ENCODE data around the gene EIF4E2.
A peak's percentile ranks its signal among the peaks of the same experiment; 100 is the strongest.

EIF4E2 gene

GRCh38 chr2:232610081-232610480 lies 59.6 kb downstream of the EIF4E2 start:
- Histone ChIP-seq H3K9ac (ENCODE audit: low read length) (no peak overlapping the region), H3K23ac (ENCODE audit: low read length in 2 of 2) (no peak overlapping the region), H2BK15ac (ENCODE audit: low read depth, poor library complexity, severe bottlenecking) (no peak overlapping the region), H2AK5ac (ENCODE audit: low read length, severe bottlenecking) (no peak overlapping the region), H3K4me1 (ENCODE audit: control insufficient read depth, insufficient read depth, low read depth, low read length) (peaks cover 11% of the 10 kb centered on the region), H4K91ac (ENCODE audit: low read length) (no peak overlapping the region), H3K14ac (ENCODE audit: low read length in 2 of 2) (no peak overlapping the region), H2BK120ac (ENCODE audit: low read depth, low read length) (no peak overlapping the region), H3K36me3 (ENCODE audit: control insufficient read depth in 1 of 2, insufficient read depth in 2 of 2, low read depth in 1 of 2, low read length in 2 of 2) (no peaks in the 10 kb centered on the region), H2BK5ac (ENCODE audit: low read depth, low read length, poor library complexity, severe bottlenecking) (no peak overlapping the region), H3K18ac (ENCODE audit: low read depth in 1 of 2, low read length in 2 of 2) (no peak overlapping the region), H3K9me3 (ENCODE audit: control insufficient read depth, low read length) (no peaks in the 10 kb centered on the region), H3K4me2 (ENCODE audit: low read length, poor library complexity, severe bottlenecking) (no peak overlapping the region), H4K8ac (ENCODE audit: low read length) (no peak overlapping the region), H2AFZ (ENCODE audit: low read depth, low read length) (no peak overlapping the region), H3K27ac (ENCODE audit: low read length, poor library complexity, severe bottlenecking) (no peak overlapping the region), H3K79me1 (replicated peaks; ENCODE audit: low read length, poor library complexity, severe bottlenecking) (no peaks in the 10 kb centered on the region), H2BK12ac (ENCODE audit: low read length in 2 of 2) (no peak overlapping the region), H3K4me3 (ENCODE audit: insufficient read depth in 1 of 2, low read depth in 1 of 2, low read length in 2 of 2) (no peak overlapping the region), H3K4ac (ENCODE audit: low read depth in 1 of 2, low read length in 2 of 2) (no peak overlapping the region), H3K27me3 (ENCODE audit: control insufficient read depth in 1 of 2, insufficient read depth in 1 of 2, low read length in 2 of 2) (no peaks in the 10 kb centered on the region)
- DNase-seq = no peak
- WGBS = 75% methylated on average over 3 of the region's 3 CpGs

DNA sequence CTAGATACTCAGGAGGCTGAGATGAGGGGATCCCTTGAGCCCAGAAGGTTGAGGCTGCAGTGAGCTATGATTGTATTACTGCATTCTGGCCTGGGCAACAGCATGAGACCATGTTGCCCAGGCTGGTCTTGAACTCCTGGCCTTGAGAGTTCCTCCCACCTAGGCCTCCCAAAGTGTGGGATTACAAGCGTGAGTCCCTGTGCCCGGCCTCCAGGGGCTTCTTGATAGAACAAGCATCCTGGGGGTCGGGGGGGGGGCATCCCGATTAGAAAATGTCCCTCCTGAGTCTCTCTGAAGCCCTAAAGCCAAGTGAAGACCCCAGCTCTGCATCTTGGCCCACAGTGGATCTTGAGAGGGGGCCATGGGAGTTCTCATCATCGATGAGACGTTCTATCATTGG lies 60.6 kb downstream of the EIF4E2 start:
- WGBS = 78% methylated on average over 6 of the region's 6 CpGs

DNA sequence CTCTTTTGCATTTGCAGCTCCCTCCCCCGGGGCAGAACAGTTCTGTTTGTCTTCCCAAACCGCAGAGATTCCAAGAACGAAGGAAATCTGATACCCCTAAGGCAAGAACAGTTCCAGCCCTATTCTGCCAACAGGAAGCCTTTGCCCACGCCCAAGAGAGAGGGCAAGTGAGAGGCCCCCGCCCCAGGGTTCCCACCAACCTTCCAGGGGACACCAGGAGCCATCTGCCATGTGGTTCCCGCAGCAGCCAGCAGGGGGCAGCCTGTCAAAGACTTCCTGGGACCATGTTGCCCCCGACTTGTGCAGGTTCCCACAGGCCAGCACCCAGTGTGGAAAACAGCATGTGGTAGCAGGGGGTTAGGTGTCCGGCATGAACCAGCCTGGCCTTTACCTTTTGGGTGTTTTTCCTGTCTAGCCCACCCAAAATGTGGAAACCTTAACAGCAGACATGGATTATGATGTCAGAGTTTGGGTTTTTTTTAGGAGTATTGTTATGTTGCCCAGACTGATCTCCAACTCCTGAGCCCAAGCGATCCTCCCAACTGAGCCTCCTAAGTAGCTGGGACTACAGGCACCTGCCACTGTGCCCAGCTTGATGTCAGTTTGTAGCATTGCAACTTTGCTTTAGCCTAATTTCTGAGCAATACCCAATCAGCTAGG lies 61.2 kb downstream of the EIF4E2 start:
- no peak overlapping the region for H3K14ac ChIP-seq (ENCODE audit: low read length in 2 of 2)
- no peak overlapping the region for H3K4me3 ChIP-seq (ENCODE audit: insufficient read depth in 1 of 2, low read depth in 1 of 2, low read length in 2 of 2)
- DNase-seq = peak; percentile 45
- H3K36me3 ChIP-seq (ENCODE audit: control insufficient read depth in 1 of 2, insufficient read depth in 2 of 2, low read depth in 1 of 2, low read length in 2 of 2) = no peaks in the 10 kb centered on the region
- H3K9me3 ChIP-seq (ENCODE audit: control insufficient read depth, low read length) = no peaks in the 10 kb centered on the region
- no peaks in the 10 kb centered on the region for H3K79me1 ChIP-seq (replicated peaks; ENCODE audit: low read length, poor library complexity, severe bottlenecking)
- H3K4me2 ChIP-seq (ENCODE audit: low read length, poor library complexity, severe bottlenecking) = no peak overlapping the region
- H2BK120ac ChIP-seq (ENCODE audit: low read depth, low read length) = no peak overlapping the region
- no peak overlapping the region for H2BK12ac ChIP-seq (ENCODE audit: low read length in 2 of 2)
- no peak overlapping the region for H4K91ac ChIP-seq (ENCODE audit: low read length)
- no peak overlapping the region for H3K9ac ChIP-seq (ENCODE audit: low read length)
- no peak overlapping the region for H3K23ac ChIP-seq (ENCODE audit: low read length in 2 of 2)
- peak overlapping the region; percentile 27 for H4K8ac ChIP-seq (ENCODE audit: low read length)
- peaks cover 8% of the 10 kb centered on the region for H3K4me1 ChIP-seq (ENCODE audit: control insufficient read depth, insufficient read depth, low read depth, low read length)
- 43% methylated on average over 9 of the region's 9 CpGs for WGBS
- no peak overlapping the region for H3K4ac ChIP-seq (ENCODE audit: low read depth in 1 of 2, low read length in 2 of 2)
- H2AFZ ChIP-seq (ENCODE audit: low read depth, low read length) = no peak overlapping the region
- no peak overlapping the region for H2BK15ac ChIP-seq (ENCODE audit: low read depth, poor library complexity, severe bottlenecking)
- H3K27me3 ChIP-seq (ENCODE audit: control insufficient read depth in 1 of 2, insufficient read depth in 1 of 2, low read length in 2 of 2) = peaks cover 0 to 2% of the 10 kb centered on the region in 2 experiments
- no peak overlapping the region for H2BK5ac ChIP-seq (ENCODE audit: low read depth, low read length, poor library complexity, severe bottlenecking)
- no peak overlapping the region for H2AK5ac ChIP-seq (ENCODE audit: low read length, severe bottlenecking)
- no peak overlapping the region for H3K18ac ChIP-seq (ENCODE audit: low read depth in 1 of 2, low read length in 2 of 2)
- no peak overlapping the region for H3K27ac ChIP-seq (ENCODE audit: low read length, poor library complexity, severe bottlenecking)

More for the DNA sequence above, 60.6 kb downstream of the EIF4E2 start:
- H3K4me1 ChIP-seq (ENCODE audit: control insufficient read depth, insufficient read depth, low read depth, low read length) = peaks cover 11% of the 10 kb centered on the region
- H3K14ac ChIP-seq (ENCODE audit: low read length in 2 of 2) = no peak overlapping the region
- H3K18ac ChIP-seq (ENCODE audit: low read depth in 1 of 2, low read length in 2 of 2) = peak overlapping the region in 1 of 2 experiments; percentile 18
- no peak overlapping the region for H4K8ac ChIP-seq (ENCODE audit: low read length)
- H3K36me3 ChIP-seq (ENCODE audit: control insufficient read depth in 1 of 2, insufficient read depth in 2 of 2, low read depth in 1 of 2, low read length in 2 of 2) = no peaks in the 10 kb centered on the region
- H3K4ac ChIP-seq (ENCODE audit: low read depth in 1 of 2, low read length in 2 of 2) = no peak overlapping the region
- no peak overlapping the region for H2BK12ac ChIP-seq (ENCODE audit: low read length in 2 of 2)
- H3K9me3 ChIP-seq (ENCODE audit: control insufficient read depth, low read length) = no peaks in the 10 kb centered on the region
- no peak overlapping the region for H2BK120ac ChIP-seq (ENCODE audit: low read depth, low read length)
- H3K4me2 ChIP-seq (ENCODE audit: low read length, poor library complexity, severe bottlenecking) = no peak overlapping the region
- H2BK5ac ChIP-seq (ENCODE audit: low read depth, low read length, poor library complexity, severe bottlenecking) = no peak overlapping the region
- no peak overlapping the region for H3K4me3 ChIP-seq (ENCODE audit: insufficient read depth in 1 of 2, low read depth in 1 of 2, low read length in 2 of 2)
- no peak for DNase-seq
- H3K27me3 ChIP-seq (ENCODE audit: control insufficient read depth in 1 of 2, insufficient read depth in 1 of 2, low read length in 2 of 2) = peaks cover 0 to 2% of the 10 kb centered on the region in 2 experiments
- H4K91ac ChIP-seq (ENCODE audit: low read length) = no peak overlapping the region
- no peaks in the 10 kb centered on the region for H3K79me1 ChIP-seq (replicated peaks; ENCODE audit: low read length, poor library complexity, severe bottlenecking)
- no peak overlapping the region for H3K27ac ChIP-seq (ENCODE audit: low read length, poor library complexity, severe bottlenecking)
- H3K9ac ChIP-seq (ENCODE audit: low read length) = no peak overlapping the region
- no peak overlapping the region for H2AFZ ChIP-seq (ENCODE audit: low read depth, low read length)
- no peak overlapping the region for H2AK5ac ChIP-seq (ENCODE audit: low read length, severe bottlenecking)
- H3K23ac ChIP-seq (ENCODE audit: low read length in 2 of 2) = no peak overlapping the region
- no peak overlapping the region for H2BK15ac ChIP-seq (ENCODE audit: low read depth, poor library complexity, severe bottlenecking)

DNA sequence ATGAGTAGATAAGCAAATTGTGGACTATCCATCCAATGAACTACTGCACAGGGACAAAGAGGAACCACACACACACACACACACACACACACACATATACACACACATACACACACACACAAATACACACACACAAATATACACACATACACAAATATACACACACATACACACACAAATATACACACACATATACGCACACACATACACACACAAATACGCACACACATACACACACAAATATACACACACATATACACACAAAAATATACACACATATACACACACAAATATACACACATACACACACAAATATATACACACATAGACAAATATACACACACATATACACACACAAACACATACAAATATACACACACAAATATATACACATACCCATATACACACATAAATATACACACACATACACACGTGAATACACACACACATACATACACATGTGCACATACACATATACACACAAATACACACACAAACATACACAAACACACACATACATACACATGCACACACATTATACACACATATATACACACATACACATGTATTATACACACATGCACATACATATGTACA lies 63.1 kb downstream of the EIF4E2 start:
- no peak overlapping the region for H3K23ac ChIP-seq (ENCODE audit: low read length in 2 of 2)
- H2AK5ac ChIP-seq (ENCODE audit: low read length, severe bottlenecking) = no peak overlapping the region
- no peak overlapping the region for H3K18ac ChIP-seq (ENCODE audit: low read depth in 1 of 2, low read length in 2 of 2)
- H2BK120ac ChIP-seq (ENCODE audit: low read depth, low read length) = no peak overlapping the region
- H3K4me1 ChIP-seq (ENCODE audit: control insufficient read depth, insufficient read depth, low read depth, low read length) = peaks cover 8% of the 10 kb centered on the region
- H4K8ac ChIP-seq (ENCODE audit: low read length) = no peak overlapping the region
- H3K9me3 ChIP-seq (ENCODE audit: control insufficient read depth, low read length) = no peaks in the 10 kb centered on the region
- H4K91ac ChIP-seq (ENCODE audit: low read length) = no peak overlapping the region
- H3K27me3 ChIP-seq (ENCODE audit: control insufficient read depth in 1 of 2, insufficient read depth in 1 of 2, low read length in 2 of 2) = peaks cover 0 to 2% of the 10 kb centered on the region in 2 experiments
- no peak overlapping the region for H2AFZ ChIP-seq (ENCODE audit: low read depth, low read length)
- no peak overlapping the region for H3K4me3 ChIP-seq (ENCODE audit: insufficient read depth in 1 of 2, low read depth in 1 of 2, low read length in 2 of 2)
- H2BK12ac ChIP-seq (ENCODE audit: low read length in 2 of 2) = no peak overlapping the region
- H3K9ac ChIP-seq (ENCODE audit: low read length) = no peak overlapping the region
- no peak for DNase-seq
- H3K27ac ChIP-seq (ENCODE audit: low read length, poor library complexity, severe bottlenecking) = no peak overlapping the region
- no peak overlapping the region for H3K4me2 ChIP-seq (ENCODE audit: low read length, poor library complexity, severe bottlenecking)
- no peaks in the 10 kb centered on the region for H3K79me1 ChIP-seq (replicated peaks; ENCODE audit: low read length, poor library complexity, severe bottlenecking)
- no peak overlapping the region for H3K14ac ChIP-seq (ENCODE audit: low read length in 2 of 2)
- no peak overlapping the region for H2BK15ac ChIP-seq (ENCODE audit: low read depth, poor library complexity, severe bottlenecking)
- WGBS = 58% methylated on average over 3 of the region's 3 CpGs
- H3K36me3 ChIP-seq (ENCODE audit: control insufficient read depth in 1 of 2, insufficient read depth in 2 of 2, low read depth in 1 of 2, low read length in 2 of 2) = no peaks in the 10 kb centered on the region
- no peak overlapping the region for H3K4ac ChIP-seq (ENCODE audit: low read depth in 1 of 2, low read length in 2 of 2)
- no peak overlapping the region for H2BK5ac ChIP-seq (ENCODE audit: low read depth, low read length, poor library complexity, severe bottlenecking)

All from mesenchymal stem cell (in vitro differentiated cells and primary cell).